Measurements from ENCODE around the gene PPP3R2.

DNA sequence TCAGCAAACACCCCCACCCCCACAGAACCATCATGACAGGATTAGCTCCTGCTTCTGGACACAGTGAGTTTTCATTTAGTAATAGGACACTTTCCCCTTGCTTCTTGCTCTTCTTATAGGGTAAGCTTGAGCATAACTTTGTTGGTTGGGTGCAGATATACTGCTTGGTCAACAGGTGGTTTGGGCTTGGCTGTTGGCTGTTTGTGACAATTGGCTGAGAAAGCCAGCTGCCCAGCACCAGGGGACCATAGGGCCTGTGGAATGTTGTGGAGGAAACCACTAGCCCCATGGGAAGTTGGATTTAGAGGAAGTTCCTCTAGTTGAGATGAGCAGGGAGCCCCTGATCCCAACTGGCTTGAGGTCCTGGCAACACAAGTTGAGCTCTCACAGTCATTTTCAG lies 30.5 kb downstream of the PPP3R2 start:
- TF ChIP-seq CTCF (IDR thresholded peaks at IDR 0.05 in 2 of 3, conservative IDR thresholded peaks at IDR 0.05 in 1 of 3; ENCODE audit: borderline replicate concordance in 1 of 3, insufficient read depth in 1 of 3, low read depth in 2 of 3, low read length in 2 of 3) (no peak), EZH2 (IDR thresholded peaks at IDR 0.05) (no peak), EZH2phosphoT487 (IDR thresholded peaks at IDR 0.05; ENCODE audit: borderline replicate concordance) (no peak), POLR2A (IDR thresholded peaks at IDR 0.05; ENCODE audit: borderline replicate concordance, extremely low read depth, insufficient read depth, insufficient read length) (no peak), POLR2AphosphoS5 (IDR thresholded peaks at IDR 0.05; ENCODE audit: low read depth, low read length) (no peak), RAD21 (IDR thresholded peaks at IDR 0.05; ENCODE audit: low read depth) (no peak)

Data from HCT116 (cell line).